Ovary (tissue), 3 donors: ENCODE measurements around the gene MUC3A.

Experiments used
- CTCF ChIP-seq, 3 donors: fragments of 450-650 bp in 2 of 3; fragments of 200-600 bp in 1 of 3; IDR thresholded peaks; one replicate each; pipeline versions ENCODE4 v1.5.1 to v1.8.0; 2016 to 2022; ENCODE audit warnings: antibody characterized with exemption in 3 of 3, mild to moderate bottlenecking in 1 of 3
- EP300 ChIP-seq: sonication (generic); formaldehyde crosslinking; IDR thresholded peaks from one replicate; pipeline ENCODE4 v1.6.1; 2017; ENCODE audit warnings: antibody characterized with exemption
- POLR2A ChIP-seq: fragments of 450-650 bp; IDR thresholded peaks from one replicate; pipeline ENCODE4 v1.6.1; 2017; ENCODE audit warnings: antibody characterized with exemption, mild to moderate bottlenecking, moderate library complexity
- donor health status: DM: no; HTN: no; CAD: no.

GRCh38 chr7:100921039-100921438 lies 28.3 kb upstream of the MUC3A start:
- no peak for TF ChIP-seq CTCF (IDR thresholded peaks at IDR 0.05)
- no peak for TF ChIP-seq POLR2A
- TF ChIP-seq EP300 = no peak
